Neuronal stem cell (in vitro differentiated cells): ENCODE results near the gene HIVEP2.

Experiments
- DNase-seq: peaks from one replicate; pipeline ENCODE4 v3.0.0-alpha.2; 2013; ENCODE audit warnings: low spot score
- H2AFZ ChIP-seq: one replicate; pipeline ENCODE4 v1.6.1; 2013; ENCODE audit warnings: mild to moderate bottlenecking, low read length, inconsistent platforms
- H2AK5ac ChIP-seq: 2 replicates; pipeline ENCODE4 v1.6.1; 2013; ENCODE audit warnings: low read depth, mild to moderate bottlenecking, inconsistent platforms, low read length, moderate library complexity, mixed read lengths
- H2BK120ac ChIP-seq: 2 replicates; pipeline ENCODE4 v1.6.1; 2013; ENCODE audit warnings: low read depth, mild to moderate bottlenecking, inconsistent platforms, low read length, moderate library complexity, mixed read lengths
- H2BK12ac ChIP-seq: one replicate; pipeline ENCODE4 v1.6.1; 2013; ENCODE audit warnings: low read length, inconsistent platforms
- H2BK15ac ChIP-seq: 2 replicates; pipeline ENCODE4 v1.6.1; 2013; ENCODE audit warnings: mild to moderate bottlenecking, low read length, inconsistent platforms, mixed read lengths
- H2BK5ac ChIP-seq: one replicate; pipeline ENCODE4 v1.6.1; 2013; ENCODE audit warnings: inconsistent platforms, mild to moderate bottlenecking, low read length, moderate library complexity
- H3K14ac ChIP-seq: one replicate; pipeline ENCODE4 v1.6.1; 2013; ENCODE audit warnings: low read length, inconsistent platforms
- H3K18ac ChIP-seq: 2 replicates; pipeline ENCODE4 v1.6.1; 2013; ENCODE audit warnings: low read length, inconsistent platforms
- H3K23ac ChIP-seq: 2 replicates; pipeline ENCODE4 v1.6.1; 2013; ENCODE audit warnings: low read depth, mild to moderate bottlenecking, mixed read lengths, low read length, inconsistent platforms; ENCODE audit not compliant: poor library complexity
- H3K27ac ChIP-seq: replicated peaks from 3 replicates; pipeline ENCODE4 v1.5.1; 2013; ENCODE audit warnings: low read length, inconsistent platforms
- H3K27me3 ChIP-seq, 3 experiments: 2 replicates each; pipeline ENCODE4 v1.6.1; 2013; ENCODE audit warnings: low read length in 3 of 3, mild to moderate bottlenecking in 2 of 3, inconsistent platforms in 1 of 3, low read depth in 1 of 3, mixed read lengths in 1 of 3, moderate library complexity in 1 of 3; ENCODE audit not compliant: control insufficient read depth in 3 of 3, insufficient read depth in 3 of 3
- H3K36me3 ChIP-seq, 2 donors: replicated peaks in 1 of 2; 2 replicates each; pipeline ENCODE4 v1.6.1; 2013; ENCODE audit warnings: low read length in 2 of 2; ENCODE audit not compliant: control insufficient read depth in 2 of 2, insufficient read depth in 2 of 2
- H3K4ac ChIP-seq: 2 replicates; pipeline ENCODE4 v1.6.1; 2013; ENCODE audit warnings: inconsistent platforms, mild to moderate bottlenecking, low read length, moderate library complexity
- H3K4me1 ChIP-seq, 2 donors: 1 replicate in 1 of 2; 2 replicates in 1 of 2; pipeline ENCODE4 v1.6.1; 2013; ENCODE audit warnings: low read length in 2 of 2, low read depth in 1 of 2; ENCODE audit not compliant: control insufficient read depth in 2 of 2, insufficient read depth in 1 of 2
- H3K4me2 ChIP-seq: one replicate; pipeline ENCODE4 v1.6.1; 2013; ENCODE audit warnings: mild to moderate bottlenecking, low read length, inconsistent platforms; ENCODE audit not compliant: insufficient read depth, poor library complexity, severe bottlenecking
- H3K4me3 ChIP-seq, 2 donors: 2 replicates each; pipeline ENCODE4 v1.5.1; 2013; ENCODE audit warnings: low read length in 2 of 2, mild to moderate bottlenecking in 2 of 2, inconsistent platforms in 1 of 2, moderate library complexity in 1 of 2
- H3K79me1 ChIP-seq: one replicate; pipeline ENCODE4 v1.6.1; 2013; ENCODE audit warnings: low read depth, mild to moderate bottlenecking, inconsistent platforms, low read length, moderate library complexity
- H3K9ac ChIP-seq: one replicate; pipeline ENCODE4 v1.6.1; 2013; ENCODE audit warnings: mild to moderate bottlenecking, low read depth, low read length, inconsistent platforms; ENCODE audit not compliant: poor library complexity
- H3K9me3 ChIP-seq, 2 donors: replicated peaks in 1 of 2; 2 replicates each; pipeline versions ENCODE3 to v1.6.1; 2013; ENCODE audit warnings: low read length in 2 of 2, mild to moderate bottlenecking in 2 of 2, inconsistent platforms in 1 of 2, low read depth in 1 of 2, mixed read lengths in 1 of 2, moderate library complexity in 1 of 2; ENCODE audit not compliant: control insufficient read depth in 2 of 2, insufficient read depth in 1 of 2
- H4K8ac ChIP-seq: one replicate; pipeline ENCODE4 v1.6.1; 2013; ENCODE audit warnings: low read depth, mild to moderate bottlenecking, inconsistent platforms, low read length, moderate library complexity
- H4K91ac ChIP-seq: one replicate; pipeline ENCODE4 v1.6.1; 2013; ENCODE audit warnings: low read length, low read depth, mild to moderate bottlenecking, inconsistent platforms; ENCODE audit not compliant: poor library complexity
- WGBS, 2 donors: extraction: QIAGEN DNeasy Blood & Tissue Kit; methylation state at CpG; one replicate each; pipeline ENCODE4 v1.1.7; 2013; ENCODE audit warnings: missing lambda C conversion rate in 2 of 2, mixed read lengths in 1 of 2; ENCODE audit not compliant: insufficient read length in 2 of 2, insufficient replicate concordance in 1 of 2; ENCODE audit errors: extremely low coverage in 2 of 2; 5-methylcytosine and 5-hydroxymethylcytosine counted together

Gene HIVEP2

GRCh38 chr6:142888456-142888855 lies 56.5 kb downstream of the HIVEP2 start:
- no peak for DNase-seq
- H2BK15ac ChIP-seq: no peak overlapping the region
- H2AFZ ChIP-seq: no peak overlapping the region
- H3K27me3 ChIP-seq: no peaks in the 10 kb centered on the region
- H3K4me2 ChIP-seq: no peak overlapping the region
- peaks cover 2 to 10% of the 10 kb centered on the region in 2 donors for H3K4me1 ChIP-seq
- H3K4me3 ChIP-seq: no peak overlapping the region
- no peak overlapping the region for H3K27ac ChIP-seq
- no peak overlapping the region for H2BK120ac ChIP-seq
- H4K8ac ChIP-seq: no peak overlapping the region
- H3K9me3 ChIP-seq: no peaks in the 10 kb centered on the region
- no peak overlapping the region for H3K4ac ChIP-seq
- H2BK5ac ChIP-seq: no peak overlapping the region
- no CpG with 5 or more reads among the region's 1 CpG for WGBS, 2 donors
- H3K79me1 ChIP-seq: no peaks in the 10 kb centered on the region
- no peaks in the 10 kb centered on the region for H3K36me3 ChIP-seq
- no peak overlapping the region for H2BK12ac ChIP-seq
- no peak overlapping the region for H2AK5ac ChIP-seq
- no peak overlapping the region for H3K18ac ChIP-seq
- no peak overlapping the region for H3K23ac ChIP-seq
- H4K91ac ChIP-seq: no peak overlapping the region
- H3K14ac ChIP-seq: no peak overlapping the region
- H3K9ac ChIP-seq: no peak overlapping the region

GRCh38 chr6:142887517-142887916 lies 57.5 kb downstream of the HIVEP2 start:
- no peak overlapping the region for H3K4ac ChIP-seq
- WGBS, 2 donors: no CpG with 5 or more reads among the region's 3 CpGs

GRCh38 chr6:142886431-142887170 lies 58.4 kb downstream of the HIVEP2 start:
- Histone ChIP-seq H3K79me1 (no peaks in the 10 kb centered on the region), H3K4ac (no peak overlapping the region), H4K8ac (no peak overlapping the region), H3K27ac (no peak overlapping the region), H2BK5ac (no peak overlapping the region), H4K91ac (no peak overlapping the region), H3K9ac (no peak overlapping the region), H3K27me3 (no peaks in the 10 kb centered on the region), H3K4me3 (no peak overlapping the region), H2AK5ac (no peak overlapping the region), H2AFZ (no peak overlapping the region), H3K14ac (no peak overlapping the region), H3K4me2 (no peak overlapping the region), H3K18ac (no peak overlapping the region), H3K36me3 (no peaks in the 10 kb centered on the region), H2BK120ac (no peak overlapping the region), H3K4me1 (peaks cover 2 to 10% of the 10 kb centered on the region in 2 donors), H2BK15ac (no peak overlapping the region), H3K9me3 (no peaks in the 10 kb centered on the region), H2BK12ac (no peak overlapping the region), H3K23ac (no peak overlapping the region)
- WGBS, 2 donors: no CpG with 5 or more reads among the region's 4 CpGs
- no peak for DNase-seq

More at GRCh38 chr6:142887517-142887916, 57.5 kb downstream of the HIVEP2 start:
- no peak for DNase-seq
- Histone ChIP-seq H3K79me1 (no peaks in the 10 kb centered on the region), H3K23ac (no peak overlapping the region), H4K8ac (no peak overlapping the region), H2BK15ac (no peak overlapping the region), H3K27me3 (no peaks in the 10 kb centered on the region), H3K27ac (no peak overlapping the region), H3K9ac (no peak overlapping the region), H2BK12ac (no peak overlapping the region), H3K9me3 (no peaks in the 10 kb centered on the region), H3K4me1 (peaks cover 2 to 10% of the 10 kb centered on the region in 2 donors), H2AFZ (no peak overlapping the region), H2BK120ac (no peak overlapping the region), H3K36me3 (no peaks in the 10 kb centered on the region), H3K4me3 (no peak overlapping the region), H3K18ac (no peak overlapping the region), H2BK5ac (no peak overlapping the region), H3K4me2 (no peak overlapping the region), H3K14ac (no peak overlapping the region), H2AK5ac (no peak overlapping the region), H4K91ac (no peak overlapping the region)

GRCh38 chr6:142885182-142885867 lies 59.7 kb downstream of the HIVEP2 start:
- Histone ChIP-seq H3K27ac (peak overlapping the region; percentile 3), H2BK120ac (no peak overlapping the region), H3K36me3 (no peaks in the 10 kb centered on the region), H3K79me1 (no peaks in the 10 kb centered on the region), H4K91ac (no peak overlapping the region), H2BK5ac (no peak overlapping the region), H3K4me2 (no peak overlapping the region), H3K4ac (no peak overlapping the region), H3K9ac (no peak overlapping the region), H3K27me3 (no peaks in the 10 kb centered on the region), H2AFZ (peak overlapping the region; percentile 77), H3K4me1 (peaks cover 2 to 10% of the 10 kb centered on the region in 2 donors), H2BK12ac (no peak overlapping the region), H3K9me3 (no peaks in the 10 kb centered on the region), H2AK5ac (no peak overlapping the region), H3K4me3 (peak overlapping the region in 1 of 2 donors; percentile 33), H3K14ac (no peak overlapping the region), H2BK15ac (no peak overlapping the region), H3K18ac (no peak overlapping the region), H4K8ac (no peak overlapping the region), H3K23ac (no peak overlapping the region)
- peak; percentile 45 for DNase-seq
- 100% methylated on average over 1 of the region's 10 CpGs for WGBS, 2 donors
